Endodermal cell (in vitro differentiated cells): ENCODE measurements around the gene F3. TPM values are rescaled to one million over a fixed set of nuclear protein-coding genes. Genes with fewer than 3 reads are reported as not detected.

Experiments
- DNase-seq: peaks from one replicate; pipeline ENCODE4 v3.0.0-alpha.2; 2017
- H3K27ac ChIP-seq: 2 replicates; pipeline ENCODE4 v1.5.1; 2013; ENCODE audit warnings: mild to moderate bottlenecking, low read depth, low read length, moderate library complexity
- H3K27me3 ChIP-seq: 2 replicates; pipeline ENCODE4 v1.6.1; 2013; ENCODE audit warnings: mild to moderate bottlenecking, low read length, moderate library complexity; ENCODE audit not compliant: insufficient read depth, control insufficient read depth, poor library complexity, severe bottlenecking
- H3K36me3 ChIP-seq: 2 replicates; pipeline ENCODE4 v1.7.0; 2013; ENCODE audit warnings: mild to moderate bottlenecking, low read length, moderate library complexity; ENCODE audit not compliant: control insufficient read depth, insufficient read depth
- H3K4me1 ChIP-seq: one replicate; pipeline ENCODE4 v1.7.0; 2013; ENCODE audit warnings: low read length; ENCODE audit not compliant: control insufficient read depth, insufficient read depth
- H3K4me3 ChIP-seq: 2 replicates; pipeline ENCODE4 v1.5.1; 2013; ENCODE audit warnings: mild to moderate bottlenecking, low read length, moderate library complexity
- H3K9ac ChIP-seq: 2 replicates; pipeline ENCODE4 v1.6.1; 2013; ENCODE audit warnings: mild to moderate bottlenecking, low read length, moderate library complexity; ENCODE audit not compliant: poor library complexity, severe bottlenecking; ENCODE audit errors: extremely low read depth
- H3K9me3 ChIP-seq: 2 replicates; pipeline ENCODE4 v1.6.1; 2013; ENCODE audit warnings: mild to moderate bottlenecking, low read length, moderate library complexity; ENCODE audit not compliant: control insufficient read depth
- H3K27ac Mint-ChIP-seq: 2 replicates; pipeline ENCODE4 v1.8.0; 2020; ENCODE audit warnings: mixed read lengths
- H3K27me3 Mint-ChIP-seq: 2 replicates; pipeline ENCODE4 v1.8.0; 2021; ENCODE audit warnings: mild to moderate bottlenecking, mixed read lengths; ENCODE audit not compliant: insufficient read depth
- H3K36me3 Mint-ChIP-seq: 2 replicates; pipeline ENCODE4 v1.8.0; 2020; ENCODE audit warnings: low read depth, mixed read lengths
- H3K4me1 Mint-ChIP-seq: 2 replicates; pipeline ENCODE4 v1.8.0; 2020; ENCODE audit warnings: mixed read lengths
- H3K4me3 Mint-ChIP-seq: 2 replicates; pipeline ENCODE4 v1.8.0; 2020; ENCODE audit warnings: mild to moderate bottlenecking, moderate library complexity, mixed read lengths
- H3K9me3 Mint-ChIP-seq: 2 replicates; pipeline ENCODE4 v1.8.0; 2020; ENCODE audit warnings: mild to moderate bottlenecking, mixed read lengths
- CTCF ChIP-seq: fragments of 200-600 bp; sonication (generic); conservative IDR thresholded peaks from 2 replicates; pipeline ENCODE4 v1.5.0; 2021; ENCODE audit warnings: antibody characterized with exemption, mild to moderate bottlenecking
- WGBS, 2 experiments: methylation state at CpG; one replicate each; pipeline versions ENCODE4 v1.1.5 to v1.1.7; 2013; ENCODE audit warnings: missing lambda C conversion rate in 2 of 2, mixed read lengths in 1 of 2; ENCODE audit not compliant: insufficient coverage in 1 of 2, insufficient read length in 1 of 2; 5-methylcytosine and 5-hydroxymethylcytosine counted together
- total RNA-seq, 2 donors: library from RNA; stranded (reverse); fragmentation: NEBNext Ultra II Directional in 1 of 2; extraction: Animal tissue kit (Norgen Biotek cat#: 25700) in 1 of 2; gene quantifications; 2 replicates in 1 of 2; 3 replicates in 1 of 2; pipeline ENCODE4 v1.2.1, GENCODE V29; 2021

F3 gene
- total RNA-seq, 2 donors from 2014 or later = 27.6 to 38.1 TPM

GRCh38 chr1:94555091-94555490 lies 13.5 kb upstream of the F3 start:
- Histone ChIP-seq H3K4me3 (no peak overlapping the region), H3K4me1 (peaks cover 34% of the 10 kb centered on the region), H3K27me3 (no peaks in the 10 kb centered on the region), H3K36me3 (no peaks in the 10 kb centered on the region), H3K9ac (no peak overlapping the region), H3K27ac (no peak overlapping the region), H3K9me3 (no peaks in the 10 kb centered on the region)
- Mint-ChIP-seq H3K27me3 (no peaks in the 10 kb centered on the region), H3K4me3 (no peak overlapping the region), H3K27ac (no peak overlapping the region), H3K4me1 (peaks cover 59% of the 10 kb centered on the region), H3K36me3 (peaks cover 2% of the 10 kb centered on the region), H3K9me3 (no peaks in the 10 kb centered on the region)
- TF ChIP-seq CTCF = no peak
- no peak for DNase-seq
- 82 to 89% methylated on average over 4 to 5 of the region's 5 CpGs for WGBS, 2 experiments

GRCh38 chr1:94554580-94554979 lies 13.0 kb upstream of the F3 start:
- H3K4me1 Mint-ChIP-seq = peaks cover 59% of the 10 kb centered on the region
- H3K27me3 Mint-ChIP-seq = no peaks in the 10 kb centered on the region
- H3K4me1 ChIP-seq = peaks cover 31% of the 10 kb centered on the region
- H3K4me3 ChIP-seq = no peak overlapping the region
- no peak overlapping the region for H3K27ac ChIP-seq
- H3K27me3 ChIP-seq = no peaks in the 10 kb centered on the region
- H3K9me3 Mint-ChIP-seq = no peaks in the 10 kb centered on the region
- H3K36me3 Mint-ChIP-seq = peaks cover 2% of the 10 kb centered on the region
- H3K27ac Mint-ChIP-seq = no peak overlapping the region
- no peak overlapping the region for H3K9ac ChIP-seq
- WGBS, 2 experiments = 76 to 87% methylated on average over 3 to 5 of the region's 5 CpGs
- H3K9me3 ChIP-seq = no peaks in the 10 kb centered on the region
- peak; percentile 23 for TF ChIP-seq CTCF
- no peaks in the 10 kb centered on the region for H3K36me3 ChIP-seq
- peak; percentile 51 for DNase-seq
- no peak overlapping the region for H3K4me3 Mint-ChIP-seq

- TF ChIP-seq CTCF = no peak
- peaks cover 59% of the 10 kb centered on the region for H3K4me1 Mint-ChIP-seq
- H3K9me3 ChIP-seq = no peaks in the 10 kb centered on the region
- H3K4me1 ChIP-seq = peaks cover 31% of the 10 kb centered on the region
- H3K27ac Mint-ChIP-seq = no peak overlapping the region
- no peak overlapping the region for H3K27ac ChIP-seq
- H3K9ac ChIP-seq = no peak overlapping the region
- H3K27me3 ChIP-seq = no peaks in the 10 kb centered on the region
- H3K4me3 Mint-ChIP-seq = peak overlapping the region; percentile 41
- no peak overlapping the region for H3K4me3 ChIP-seq
- no peak for DNase-seq
- no peaks in the 10 kb centered on the region for H3K36me3 ChIP-seq
- 86 to 96% methylated on average over 3 to 4 of the region's 4 CpGs for WGBS, 2 experiments
- H3K9me3 Mint-ChIP-seq = no peaks in the 10 kb centered on the region
- peaks cover 2% of the 10 kb centered on the region for H3K36me3 Mint-ChIP-seq
- H3K27me3 Mint-ChIP-seq = no peaks in the 10 kb centered on the region
Observed at GRCh38 chr1:94553931-94554330, 12.4 kb upstream of the F3 start.
